CD4-positive, alpha-beta memory T cell (primary cell): ENCODE measurements around the gene SLC7A7. TPM values are rescaled to one million over a fixed set of nuclear protein-coding genes. Genes with fewer than 3 reads are reported as not detected.

Source experiments
- CTCF ChIA-PET: fragments of 350-600 bp; sonication (Branson Sonifier 250); formaldehyde crosslinking; loops from one replicate; lab custom pipeline; 2021; ENCODE audit warnings: inconsistent platforms; ENCODE audit not compliant: partially characterized antibody; lab: Charles Lee
- POLR2A ChIA-PET: fragments of 350-600 bp; sonication (Branson Sonifier 250); formaldehyde crosslinking; loops from one replicate; lab custom pipeline; 2021; ENCODE audit not compliant: partially characterized antibody; lab: Charles Lee
- DNase-seq, 5 donors: peaks; one replicate each; pipeline versions ENCODE4 v3.0.0 to v3.0.0-alpha.2; 2020 to 2022; ENCODE audit warnings: mixed read lengths in 1 of 5
- H3K27ac ChIP-seq: one replicate; pipeline ENCODE4 v1.7.0; 2013; ENCODE audit warnings: low read depth, low read length
- H3K27me3 ChIP-seq: 2 replicates; pipeline ENCODE4 v1.7.0; 2013; ENCODE audit warnings: mild to moderate bottlenecking, low read length, moderate library complexity; ENCODE audit not compliant: insufficient read depth
- H3K36me3 ChIP-seq: 2 replicates; pipeline ENCODE4 v1.7.0; 2013; ENCODE audit warnings: mild to moderate bottlenecking, low read length, moderate library complexity; ENCODE audit not compliant: insufficient read depth
- H3K4me1 ChIP-seq: 2 replicates; pipeline ENCODE4 v1.7.0; 2013; ENCODE audit warnings: mild to moderate bottlenecking, low read length, moderate library complexity; ENCODE audit not compliant: insufficient read depth
- H3K4me3 ChIP-seq, 2 donors: one replicate each; pipeline ENCODE4 v1.7.0; 2013; ENCODE audit warnings: low read length in 2 of 2, mild to moderate bottlenecking in 1 of 2
- H3K9me3 ChIP-seq, 2 donors: one replicate each; pipeline ENCODE4 v1.7.0; 2013; ENCODE audit warnings: low read length in 2 of 2, control low read depth in 1 of 2; ENCODE audit not compliant: control insufficient read depth in 1 of 2
- H3K27ac Mint-ChIP-seq, 7 donors: one replicate each; pipeline ENCODE4 v1.8.0; 2020 to 2021; ENCODE audit warnings: mixed read lengths in 7 of 7, mild to moderate bottlenecking in 6 of 7, inconsistent platforms in 3 of 7, moderate library complexity in 3 of 7
- H3K27me3 Mint-ChIP-seq, 2 donors: one replicate each; pipeline ENCODE4 v1.8.0; 2020 to 2021; ENCODE audit warnings: mixed read lengths in 2 of 2
- H3K36me3 Mint-ChIP-seq, 2 donors: one replicate each; pipeline ENCODE4 v1.8.0; 2020 to 2021; ENCODE audit warnings: mixed read lengths in 2 of 2, inconsistent platforms in 1 of 2, mild to moderate bottlenecking in 1 of 2
- H3K4me1 Mint-ChIP-seq, 4 donors: one replicate each; pipeline ENCODE4 v1.8.0; 2020 to 2021; ENCODE audit warnings: mixed read lengths in 4 of 4, mild to moderate bottlenecking in 1 of 4
- H3K4me3 Mint-ChIP-seq, 8 donors: one replicate each; pipeline ENCODE4 v1.8.0; 2020 to 2021; ENCODE audit warnings: mixed read lengths in 8 of 8, mild to moderate bottlenecking in 7 of 8, moderate library complexity in 6 of 8, inconsistent platforms in 3 of 8
- H3K9me3 Mint-ChIP-seq, 8 donors: one replicate each; pipeline ENCODE4 v1.8.0; 2020 to 2021; ENCODE audit warnings: mixed read lengths in 8 of 8, mild to moderate bottlenecking in 5 of 8, inconsistent platforms in 3 of 8, moderate library complexity in 1 of 8
- intact Hi-C: fragments of 100-400 bp; cut with micrococcal nuclease; formaldehyde crosslinking; loops from one replicate; pipeline ENCODE4 v1.15.1; 2023
- polyA plus RNA-seq, 2 donors: library from polyadenylated mRNA; unstranded; fragments of 300-500 nt; fragmentation: Illumina TruSeq; gene quantifications; one replicate each; pipeline ENCODE4 v1.2.3, GENCODE V29; 2021
- total RNA-seq, 2 experiments: library from RNA; stranded (reverse); gene quantifications; one replicate each; pipeline ENCODE4 v1.2.3, GENCODE V29; 2021

The SLC7A7 gene
- total and polyA plus RNA-seq, 4 experiments from 2014 or later = 0.21 to 1.5 (median 0.72) TPM

DNA sequence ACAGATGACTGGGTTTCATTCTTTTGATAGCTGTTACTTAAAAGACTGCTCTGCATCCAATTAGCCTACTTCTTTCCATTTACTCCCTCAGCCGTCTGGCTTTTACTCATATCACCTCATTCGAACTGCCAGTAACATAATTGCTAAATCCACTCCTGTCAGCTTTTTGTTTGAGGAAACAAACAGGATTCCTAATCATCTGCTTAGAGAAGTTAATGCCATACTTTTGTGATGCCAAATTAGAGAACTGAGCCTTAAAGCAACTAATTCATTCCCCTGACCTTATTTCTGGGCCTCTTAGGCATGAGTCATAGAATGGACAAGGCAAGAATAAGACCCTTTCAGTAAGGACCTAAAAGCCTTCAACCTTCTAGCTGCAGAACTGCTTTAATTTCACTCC is 45.9 kb downstream of the SLC7A7 start:
- no peak overlapping the region for H3K4me3 ChIP-seq
- no peaks in the 10 kb centered on the region for H3K9me3 ChIP-seq
- Mint-ChIP-seq H3K4me1 (peaks cover 25 to 39% (median 34%) of the 10 kb centered on the region in 4 donors), H3K36me3 (peaks cover 44 to 66% of the 10 kb centered on the region in 2 donors), H3K27me3 (no peaks in the 10 kb centered on the region), H3K9me3 (peaks cover 0 to 3% (median 0%) of the 10 kb centered on the region in 8 donors), H3K4me3 (peak overlapping the region in 2 of 8 donors; percentile 20 to 46), H3K27ac (peak overlapping the region in 1 of 7 donors; percentile 3)
- H3K4me1 ChIP-seq = peaks cover 24% of the 10 kb centered on the region
- ChIA-PET CTCF (no interaction called here), POLR2A (interaction anchor here (0.6 kb wide), 1 partner anchor 549 kb away, joined by 4 read pairs; no protein-coding TSS in a partner anchor)
- no peaks in the 10 kb centered on the region for H3K27me3 ChIP-seq
- H3K27ac ChIP-seq = no peak overlapping the region
- DNase-seq = no peak
- intact Hi-C loops = loop anchor here (5.0 kb wide), 1 partner anchor 197 kb away; no protein-coding TSS in a partner anchor
- peaks cover 36% of the 10 kb centered on the region for H3K36me3 ChIP-seq

DNA sequence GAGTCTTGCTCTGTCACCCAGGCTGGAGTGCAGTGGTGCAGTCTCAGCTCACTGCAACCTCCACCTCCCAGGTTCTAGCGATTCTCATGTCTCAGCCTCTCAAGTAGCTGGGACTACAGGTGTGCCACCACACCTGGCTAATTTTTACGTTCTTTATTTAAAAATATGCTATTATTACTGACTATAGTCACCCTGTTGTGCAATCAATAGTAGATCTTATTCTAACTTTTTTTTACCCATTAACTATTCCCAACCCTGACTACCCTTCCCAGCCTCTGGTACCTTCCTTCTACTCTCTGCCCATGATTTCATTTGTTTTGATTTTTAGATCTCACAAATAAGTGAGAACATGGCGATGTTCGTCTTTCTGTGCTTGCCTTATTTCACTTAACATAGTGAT is 46.3 kb downstream of the SLC7A7 start:
- peak overlapping the region in 2 of 7 donors; percentile 3 to 35 for H3K27ac Mint-ChIP-seq
- H3K4me3 Mint-ChIP-seq = peak overlapping the region in 4 of 8 donors; percentile 20 to 46 (median 36)
- H3K36me3 Mint-ChIP-seq = peaks cover 42 to 65% of the 10 kb centered on the region in 2 donors
- Histone ChIP-seq H3K9me3 (no peaks in the 10 kb centered on the region), H3K4me3 (no peak overlapping the region), H3K4me1 (peaks cover 24% of the 10 kb centered on the region), H3K36me3 (peaks cover 36% of the 10 kb centered on the region), H3K27ac (no peak overlapping the region), H3K27me3 (no peaks in the 10 kb centered on the region)
- H3K27me3 Mint-ChIP-seq = no peaks in the 10 kb centered on the region
- no peak for DNase-seq
- peaks cover 0 to 3% (median 0%) of the 10 kb centered on the region in 8 donors for H3K9me3 Mint-ChIP-seq
- H3K4me1 Mint-ChIP-seq = peaks cover 25 to 39% (median 34%) of the 10 kb centered on the region in 4 donors
- intact Hi-C loops = loop anchor here (5.0 kb wide), 1 partner anchor 197 kb away; no protein-coding TSS in a partner anchor
- POLR2A ChIA-PET = no interaction called here
- CTCF ChIA-PET = no interaction called here

DNA sequence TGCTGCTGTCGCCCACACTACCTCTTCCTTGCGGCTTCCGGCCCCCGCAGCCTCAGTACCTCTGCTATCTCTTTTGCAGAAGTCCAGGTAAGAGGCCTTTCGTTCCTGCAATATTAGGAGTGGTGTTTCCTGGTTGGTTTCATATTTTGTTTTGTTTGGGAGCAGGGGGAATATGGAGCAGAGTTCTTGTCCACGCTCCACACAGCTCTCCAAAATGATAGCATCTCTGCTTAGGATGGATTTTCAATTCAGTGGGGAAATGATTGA is 48.0 kb downstream of the SLC7A7 start:
- intact Hi-C loops = loop anchor here (2.0 to 5.0 kb wide), 3 partner anchors 54 to 1256 kb away; partner anchors contain the start of gene METTL3

GRCh38 chr14:22766457-22767322 is 48.5 kb downstream of the SLC7A7 start, which contains the start of gene OXA1L:
Gene OXA1L, plus strand, starts transcription at chr14:22766688. Its CDS starts 14 bp downstream, at chr14:22766702.
- ChIA-PET CTCF (interaction anchor here (0.6 to 1.9 kb wide), 18 partner anchors 56 to 1032 kb away, joined by 3 to 8 read pairs (median 3); no protein-coding TSS in a partner anchor), POLR2A (interaction anchor here (0.5 to 3.3 kb wide), 33 partner anchors 9 to 1466 kb away, joined by 3 to 32 read pairs (median 5); partner anchors contain the start of genes ACIN1, C14orf119, CHD8 and CHMP4A)
- peak within 1 kb of the TSS; percentile 86 to 100 (median 98) for H3K27ac Mint-ChIP-seq
- Histone ChIP-seq H3K27ac (peak within 1 kb of the TSS; percentile 88), H3K27me3 (no peaks in the 10 kb centered on the region), H3K4me1 (peaks cover 24% of the 10 kb centered on the region), H3K9me3 (peaks cover 0 to 2% of the 10 kb centered on the region in 2 donors), H3K4me3 (peak within 1 kb of the TSS; percentile 62 to 88), H3K36me3 (peaks cover 33% of the 10 kb centered on the region)
- H3K4me1 Mint-ChIP-seq = peaks cover 26 to 39% (median 34%) of the 10 kb centered on the region in 4 donors
- H3K27me3 Mint-ChIP-seq = no peaks in the 10 kb centered on the region
- H3K4me3 Mint-ChIP-seq = peak within 1 kb of the TSS; percentile 85 to 96 (median 94)
- H3K36me3 Mint-ChIP-seq = peaks cover 46 to 50% of the 10 kb centered on the region in 2 donors
- DNase-seq = peak; percentile 95 to 98 (median 98)
- intact Hi-C loops = loop anchor here (1.0 to 5.0 kb wide), 7 partner anchors 54 to 1256 kb away; partner anchors contain the start of genes DAD1, METTL3, MRPL52 and RBM23
- H3K9me3 Mint-ChIP-seq = peaks cover 0 to 12% (median 8%) of the 10 kb centered on the region in 8 donors

More for the DNA sequence above, 48.0 kb downstream of the SLC7A7 start:
- CTCF ChIA-PET = interaction anchor here (1.1 to 1.9 kb wide), 5 partner anchors 56 to 302 kb away, joined by 3 to 7 read pairs (median 3); no protein-coding TSS in a partner anchor
- peaks cover 26 to 39% (median 34%) of the 10 kb centered on the region in 4 donors for H3K4me1 Mint-ChIP-seq
- Histone ChIP-seq H3K9me3 (no peaks in the 10 kb centered on the region), H3K27me3 (no peaks in the 10 kb centered on the region), H3K27ac (peak overlapping the region; percentile 88), H3K4me1 (peaks cover 24% of the 10 kb centered on the region), H3K36me3 (peaks cover 36% of the 10 kb centered on the region), H3K4me3 (peak overlapping the region; percentile 62 to 88)
- H3K4me3 Mint-ChIP-seq = peak overlapping the region; percentile 85 to 96 (median 94)
- peaks cover 44 to 54% of the 10 kb centered on the region in 2 donors for H3K36me3 Mint-ChIP-seq
- no peaks in the 10 kb centered on the region for H3K27me3 Mint-ChIP-seq
- POLR2A ChIA-PET = interaction anchor here (0.6 to 3.3 kb wide), 11 partner anchors 9 to 327 kb away, joined by 3 to 32 read pairs (median 12); partner anchors contain the start of genes ACIN1, C14orf119, DAD1 and LRP10
- H3K9me3 Mint-ChIP-seq = peaks cover 0 to 7% (median 3%) of the 10 kb centered on the region in 8 donors
- H3K27ac Mint-ChIP-seq = peak overlapping the region; percentile 86 to 100 (median 98)
- no peak for DNase-seq

- intact Hi-C loops = no loop called here
- H3K27ac Mint-ChIP-seq = no peak overlapping the region
- Histone ChIP-seq H3K36me3 (peaks cover 10% of the 10 kb centered on the region), H3K4me3 (no peak overlapping the region), H3K27me3 (no peaks in the 10 kb centered on the region), H3K27ac (no peak overlapping the region), H3K4me1 (peaks cover 24% of the 10 kb centered on the region), H3K9me3 (peaks cover 0 to 4% of the 10 kb centered on the region in 2 donors)
- POLR2A ChIA-PET = no interaction called here
- H3K4me1 Mint-ChIP-seq = peaks cover 26 to 37% (median 30%) of the 10 kb centered on the region in 4 donors
- H3K4me3 Mint-ChIP-seq = no peak overlapping the region
- peaks cover 23 to 31% of the 10 kb centered on the region in 2 donors for H3K36me3 Mint-ChIP-seq
- no peaks in the 10 kb centered on the region for H3K27me3 Mint-ChIP-seq
- no peak for DNase-seq
- CTCF ChIA-PET = no interaction called here
- H3K9me3 Mint-ChIP-seq = peaks cover 0 to 21% (median 15%) of the 10 kb centered on the region in 8 donors
These were observed 50.9 kb downstream of the SLC7A7 start for GRCh38 chr14:22764382-22764781.

DNA sequence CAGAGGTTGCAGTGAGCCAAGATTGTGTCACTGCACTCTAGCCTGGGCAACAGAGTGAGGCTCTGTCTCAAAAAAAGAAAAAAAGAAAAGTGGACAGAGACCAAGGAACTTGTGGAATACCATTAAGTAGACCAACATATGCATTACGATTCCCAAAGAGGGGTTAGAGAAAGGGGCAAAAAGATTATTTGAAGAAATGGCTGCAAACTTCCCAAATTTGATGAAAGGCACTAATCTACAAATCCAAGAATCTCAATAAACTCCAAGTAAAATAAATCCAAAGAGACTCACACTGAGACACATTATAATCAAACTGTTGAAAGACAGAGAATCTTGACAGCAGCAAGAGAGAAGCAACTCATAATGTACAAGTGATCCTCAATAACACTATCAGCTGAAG is 53.5 kb downstream of the SLC7A7 start:
- POLR2A ChIA-PET = no interaction called here
- no peak overlapping the region for H3K27ac Mint-ChIP-seq
- CTCF ChIA-PET = no interaction called here

More for the DNA sequence above, 53.5 kb downstream of the SLC7A7 start:
- no peaks in the 10 kb centered on the region for H3K27me3 Mint-ChIP-seq
- H3K27me3 ChIP-seq = no peaks in the 10 kb centered on the region
- no peak overlapping the region for H3K4me3 ChIP-seq
- no peak overlapping the region for H3K4me3 Mint-ChIP-seq
- peaks cover 12 to 15% of the 10 kb centered on the region in 2 donors for H3K36me3 Mint-ChIP-seq
- no peak overlapping the region for H3K27ac ChIP-seq
- H3K9me3 Mint-ChIP-seq = peaks cover 0 to 21% (median 15%) of the 10 kb centered on the region in 8 donors
- H3K36me3 ChIP-seq = no peaks in the 10 kb centered on the region
- DNase-seq = no peak
- intact Hi-C loops = no loop called here
- peaks cover 0 to 4% of the 10 kb centered on the region in 2 donors for H3K9me3 ChIP-seq
- H3K4me1 ChIP-seq = peaks cover 8% of the 10 kb centered on the region
- peaks cover 8 to 16% (median 11%) of the 10 kb centered on the region in 4 donors for H3K4me1 Mint-ChIP-seq
